ENCODE results near the gene TSPAN32.
A peak's percentile ranks its signal among the peaks of the same experiment; 100 is the strongest.

The TSPAN32 gene

DNA sequence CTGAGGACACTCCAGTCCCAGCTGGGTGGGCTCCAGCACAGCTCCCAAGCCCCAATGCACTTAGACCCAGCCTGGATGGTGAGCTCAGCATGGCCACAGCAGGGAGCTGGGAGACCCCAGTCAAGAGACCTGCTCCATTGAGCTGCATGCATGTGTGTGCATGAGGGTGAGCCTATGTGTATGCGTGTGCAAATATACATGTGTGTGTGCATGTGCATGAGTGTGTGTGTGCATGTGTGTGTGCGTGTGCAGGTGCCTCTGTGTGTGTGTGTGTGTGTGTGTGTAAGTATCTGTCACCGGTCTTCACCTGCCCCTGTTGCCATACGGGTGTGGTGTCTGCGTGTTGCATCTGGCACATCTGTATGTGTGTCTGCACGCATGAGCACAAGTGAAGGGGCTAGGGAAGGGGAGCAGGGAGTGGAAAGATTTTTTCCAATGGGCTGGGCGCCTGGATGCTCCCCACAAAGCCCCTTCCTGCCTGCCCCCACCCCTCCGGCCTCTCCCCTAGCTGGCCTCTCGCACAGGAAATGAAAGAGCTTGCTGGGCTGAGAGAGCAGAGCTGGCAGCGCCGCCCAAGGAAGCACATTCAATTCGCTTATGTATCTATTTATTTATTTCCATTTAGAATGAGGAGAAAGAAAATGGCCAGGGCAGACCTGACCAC, 4.1 kb downstream of the TSPAN32 start:
- Histone ChIP-seq H3K36me3 (ENCODE audit: insufficient read depth, low read length) (no peaks in the 10 kb centered on the region), H3K79me2 (ENCODE audit: insufficient read depth, low read length) (no peaks in the 10 kb centered on the region), H3K4me3 (ENCODE audit: low read depth in 1 of 2, low read length in 2 of 2) (no peak overlapping the region), H3K4me1 (ENCODE audit: insufficient read depth, low read length) (no peaks in the 10 kb centered on the region), H3K9ac (ENCODE audit: low read depth, low read length) (no peak overlapping the region), H2AFZ (ENCODE audit: low read depth, low read length) (no peak overlapping the region; the same call in 1 of the 2 replicates), H3K27me3 (ENCODE audit: insufficient read depth, low read length, poor library complexity) (no peaks in the 10 kb centered on the region), H3K27ac (ENCODE audit: low read length) (peak overlapping the region; percentile 26; the same call in 1 of the 2 replicates), H4K20me1 (ENCODE audit: insufficient read depth, low read length) (no peaks in the 10 kb centered on the region), H3K9me3 (ENCODE audit: insufficient read depth, low read length, severe bottlenecking) (no peaks in the 10 kb centered on the region), H3K4me2 (ENCODE audit: insufficient read depth, low read length) (no peak overlapping the region)
- TF ChIP-seq, protein P1, sequence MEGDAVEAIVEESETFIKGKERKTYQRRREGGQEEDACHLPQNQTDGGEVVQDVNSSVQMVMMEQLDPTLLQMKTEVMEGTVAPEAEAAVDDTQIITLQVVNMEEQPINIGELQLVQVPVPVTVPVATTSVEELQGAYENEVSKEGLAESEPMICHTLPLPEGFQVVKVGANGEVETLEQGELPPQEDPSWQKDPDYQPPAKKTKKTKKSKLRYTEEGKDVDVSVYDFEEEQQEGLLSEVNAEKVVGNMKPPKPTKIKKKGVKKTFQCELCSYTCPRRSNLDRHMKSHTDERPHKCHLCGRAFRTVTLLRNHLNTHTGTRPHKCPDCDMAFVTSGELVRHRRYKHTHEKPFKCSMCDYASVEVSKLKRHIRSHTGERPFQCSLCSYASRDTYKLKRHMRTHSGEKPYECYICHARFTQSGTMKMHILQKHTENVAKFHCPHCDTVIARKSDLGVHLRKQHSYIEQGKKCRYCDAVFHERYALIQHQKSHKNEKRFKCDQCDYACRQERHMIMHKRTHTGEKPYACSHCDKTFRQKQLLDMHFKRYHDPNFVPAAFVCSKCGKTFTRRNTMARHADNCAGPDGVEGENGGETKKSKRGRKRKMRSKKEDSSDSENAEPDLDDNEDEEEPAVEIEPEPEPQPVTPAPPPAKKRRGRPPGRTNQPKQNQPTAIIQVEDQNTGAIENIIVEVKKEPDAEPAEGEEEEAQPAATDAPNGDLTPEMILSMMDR (IDR thresholded peaks at IDR 0.05; ENCODE audit: borderline replicate concordance, extremely low read depth, low read length, poor library complexity, severe bottlenecking) = no peak
- no peak for TF ChIP-seq EZH2 (IDR thresholded peaks at IDR 0.05; ENCODE audit: borderline replicate concordance, low read depth, low read length, severe bottlenecking)
- no peak for ATAC-seq (ENCODE audit: insufficient read depth, low read depth)
- no peak for DNase-seq

DNA sequence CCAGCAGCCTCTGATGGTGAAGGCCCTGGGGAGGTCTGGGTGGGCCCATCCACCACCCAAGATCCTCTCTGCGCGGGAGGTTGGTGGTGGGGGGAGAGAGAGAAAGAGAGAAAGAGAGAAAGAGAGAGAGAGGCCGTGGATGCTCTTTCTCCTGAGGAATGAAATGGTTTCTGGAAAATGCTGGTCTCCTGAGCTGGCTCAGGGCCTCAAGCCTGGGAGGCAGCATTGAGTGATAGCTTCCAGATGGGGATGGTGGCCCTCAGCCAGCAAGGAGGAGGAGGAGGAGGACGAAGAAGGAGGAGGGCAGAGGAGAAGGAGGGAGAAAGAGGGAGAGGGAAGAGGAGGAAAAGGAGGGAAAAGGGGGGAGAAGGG, 4.6 kb downstream of the TSPAN32 start:
- TF ChIP-seq EZH2 (IDR thresholded peaks at IDR 0.05; ENCODE audit: borderline replicate concordance, low read depth, low read length, severe bottlenecking) = no peak
- TF ChIP-seq, protein P1 (IDR thresholded peaks at IDR 0.05; ENCODE audit: borderline replicate concordance, extremely low read depth, low read length, poor library complexity, severe bottlenecking) = no peak
- Histone ChIP-seq H3K9ac (ENCODE audit: low read depth, low read length) (no peak overlapping the region), H3K36me3 (ENCODE audit: insufficient read depth, low read length) (no peaks in the 10 kb centered on the region), H3K9me3 (ENCODE audit: insufficient read depth, low read length, severe bottlenecking) (no peaks in the 10 kb centered on the region), H3K4me1 (ENCODE audit: insufficient read depth, low read length) (no peaks in the 10 kb centered on the region), H3K4me3 (ENCODE audit: low read depth in 1 of 2, low read length in 2 of 2) (no peak overlapping the region), H4K20me1 (ENCODE audit: insufficient read depth, low read length) (no peaks in the 10 kb centered on the region), H3K4me2 (ENCODE audit: insufficient read depth, low read length) (no peak overlapping the region), H3K79me2 (ENCODE audit: insufficient read depth, low read length) (no peaks in the 10 kb centered on the region), H3K27me3 (ENCODE audit: insufficient read depth, low read length, poor library complexity) (no peaks in the 10 kb centered on the region), H2AFZ (ENCODE audit: low read depth, low read length) (no peak overlapping the region), H3K27ac (ENCODE audit: low read length) (no peak overlapping the region)
- DNase-seq = no peak
- no peak for ATAC-seq (ENCODE audit: insufficient read depth, low read depth)

DNA sequence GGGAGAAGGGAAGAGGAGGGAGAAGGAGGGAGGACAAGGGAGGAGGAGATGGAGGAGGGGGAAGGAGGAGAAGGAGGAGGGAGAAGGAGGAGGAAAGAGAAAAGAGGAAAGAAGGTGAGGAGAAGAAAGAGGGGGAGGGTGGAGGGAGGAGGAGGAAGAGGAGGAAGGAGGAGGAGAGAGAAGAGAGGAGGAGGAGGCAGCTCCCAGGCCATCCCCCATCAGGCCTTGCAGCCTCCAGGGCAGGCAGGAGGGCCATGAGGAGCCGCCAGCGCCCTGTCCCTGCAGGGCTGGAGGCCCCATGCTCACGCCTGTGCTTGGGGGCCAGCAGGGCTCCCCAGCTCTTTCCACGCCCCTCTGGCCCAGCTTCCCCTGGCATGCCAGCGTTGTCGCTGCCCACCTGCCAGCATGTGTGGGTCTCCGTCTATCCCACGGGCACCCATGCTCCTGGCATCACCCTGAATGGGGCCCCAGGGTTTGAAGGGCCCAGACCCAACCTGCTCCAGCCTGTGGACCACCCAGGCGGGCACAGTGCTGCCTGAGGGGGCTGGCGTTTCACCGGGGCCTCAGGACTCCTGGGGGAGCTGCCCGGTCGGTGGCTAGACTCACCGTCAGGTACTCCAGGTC, 5.2 kb downstream of the TSPAN32 start:
- Histone ChIP-seq H4K20me1 (ENCODE audit: insufficient read depth, low read length) (no peaks in the 10 kb centered on the region), H2AFZ (ENCODE audit: low read depth, low read length) (no peak overlapping the region), H3K79me2 (ENCODE audit: insufficient read depth, low read length) (no peaks in the 10 kb centered on the region), H3K27me3 (ENCODE audit: insufficient read depth, low read length, poor library complexity) (no peaks in the 10 kb centered on the region), H3K36me3 (ENCODE audit: insufficient read depth, low read length) (no peaks in the 10 kb centered on the region), H3K4me1 (ENCODE audit: insufficient read depth, low read length) (no peaks in the 10 kb centered on the region), H3K9me3 (ENCODE audit: insufficient read depth, low read length, severe bottlenecking) (no peaks in the 10 kb centered on the region), H3K27ac (ENCODE audit: low read length) (no peak overlapping the region), H3K4me2 (ENCODE audit: insufficient read depth, low read length) (no peak overlapping the region), H3K4me3 (ENCODE audit: low read depth in 1 of 2, low read length in 2 of 2) (no peak overlapping the region), H3K9ac (ENCODE audit: low read depth, low read length) (no peak overlapping the region)
- TF ChIP-seq, protein P1 (IDR thresholded peaks at IDR 0.05; ENCODE audit: borderline replicate concordance, extremely low read depth, low read length, poor library complexity, severe bottlenecking) = no peak
- no peak for TF ChIP-seq EZH2 (IDR thresholded peaks at IDR 0.05; ENCODE audit: borderline replicate concordance, low read depth, low read length, severe bottlenecking)
- DNase-seq = no peak
- no peak for ATAC-seq (ENCODE audit: insufficient read depth, low read depth)
